ENCODE measurements around the gene NTRK2.

NTRK2 gene

GRCh38 chr9:84829471-84829870 is 159.9 kb downstream of the NTRK2 start:
- POLR2A ChIA-PET = no interaction called here
- CTCF ChIA-PET = no interaction called here
- DNase-seq (ENCODE audit: extremely low spot score) = no peak
- TF ChIP-seq ZNF384 (IDR thresholded peaks at IDR 0.05) (no peak), NFRKB (IDR thresholded peaks at IDR 0.05) (no peak), SP1 (IDR thresholded peaks at IDR 0.05) (no peak), CTBP1 (IDR thresholded peaks at IDR 0.05; ENCODE audit: borderline replicate concordance) (no peak), LEF1 (IDR thresholded peaks at IDR 0.05; ENCODE audit: borderline replicate concordance) (no peak), HDGF (IDR thresholded peaks at IDR 0.05; ENCODE audit: borderline replicate concordance) (no peak), FOXK2 (IDR thresholded peaks at IDR 0.05) (no peak), FOXA1 (IDR thresholded peaks at IDR 0.05) (no peak), TARDBP (IDR thresholded peaks at IDR 0.05) (no peak), BHLHE40 (IDR thresholded peaks at IDR 0.05; ENCODE audit: borderline replicate concordance) (no peak), L3MBTL2 (conservative IDR thresholded peaks at IDR 0.05) (no peak), SUZ12 (IDR thresholded peaks at IDR 0.05) (no peak), FOXM1 (IDR thresholded peaks at IDR 0.05; ENCODE audit: borderline replicate concordance) (no peak), ARNT (IDR thresholded peaks at IDR 0.05) (no peak), PKNOX1 (IDR thresholded peaks at IDR 0.05) (no peak), ELF4 (IDR thresholded peaks at IDR 0.05) (no peak)

- CTCF ChIA-PET = no interaction called here
- DNase-seq (ENCODE audit: extremely low spot score) = no peak
Observed at GRCh38 chr9:84829997-84830696, 160.6 kb downstream of the NTRK2 start.

GRCh38 chr9:84831377-84831776 is 161.8 kb downstream of the NTRK2 start:
- TF ChIP-seq FOXK2 (IDR thresholded peaks at IDR 0.05) (no peak), HDGF (IDR thresholded peaks at IDR 0.05; ENCODE audit: borderline replicate concordance) (no peak), TARDBP (IDR thresholded peaks at IDR 0.05) (no peak), L3MBTL2 (conservative IDR thresholded peaks at IDR 0.05) (no peak), ZNF384 (IDR thresholded peaks at IDR 0.05) (no peak), SUZ12 (IDR thresholded peaks at IDR 0.05) (no peak), NFRKB (IDR thresholded peaks at IDR 0.05) (no peak), ELF4 (IDR thresholded peaks at IDR 0.05) (no peak), ARNT (IDR thresholded peaks at IDR 0.05) (no peak)
- ChIA-PET POLR2A (no interaction called here), CTCF (no interaction called here)
- no peak for DNase-seq (ENCODE audit: extremely low spot score)

More at GRCh38 chr9:84829997-84830696, 160.6 kb downstream of the NTRK2 start:
- TF ChIP-seq FOXK2 (IDR thresholded peaks at IDR 0.05) = no peak
- POLR2A ChIA-PET = no interaction called here

GRCh38 chr9:84832453-84832852 is 162.9 kb downstream of the NTRK2 start:
- POLR2A ChIA-PET = no interaction called here
- DNase-seq (ENCODE audit: extremely low spot score) = no peak
- CTCF ChIA-PET = no interaction called here
- no peak for TF ChIP-seq BHLHE40 (IDR thresholded peaks at IDR 0.05; ENCODE audit: borderline replicate concordance)
- no peak for TF ChIP-seq PKNOX1 (IDR thresholded peaks at IDR 0.05)
- TF ChIP-seq ARNT (IDR thresholded peaks at IDR 0.05) = no peak
- no peak for TF ChIP-seq L3MBTL2 (conservative IDR thresholded peaks at IDR 0.05)
- no peak for TF ChIP-seq SUZ12 (IDR thresholded peaks at IDR 0.05)
- no peak for TF ChIP-seq LEF1 (IDR thresholded peaks at IDR 0.05; ENCODE audit: borderline replicate concordance)
- TF ChIP-seq FOXA1 (IDR thresholded peaks at IDR 0.05) = no peak
- no peak for TF ChIP-seq ELF4 (IDR thresholded peaks at IDR 0.05)
- TF ChIP-seq TARDBP (IDR thresholded peaks at IDR 0.05) = no peak
- TF ChIP-seq ZNF384 (IDR thresholded peaks at IDR 0.05) = no peak
- TF ChIP-seq FOXK2 (IDR thresholded peaks at IDR 0.05) = no peak
- TF ChIP-seq CTBP1 (IDR thresholded peaks at IDR 0.05; ENCODE audit: borderline replicate concordance) = no peak
- TF ChIP-seq NFRKB (IDR thresholded peaks at IDR 0.05) = no peak
- TF ChIP-seq HDGF (IDR thresholded peaks at IDR 0.05; ENCODE audit: borderline replicate concordance) = no peak
- TF ChIP-seq FOXM1 (IDR thresholded peaks at IDR 0.05; ENCODE audit: borderline replicate concordance) = no peak
- no peak for TF ChIP-seq SP1 (IDR thresholded peaks at IDR 0.05)

- no peak for TF ChIP-seq ARNT (IDR thresholded peaks at IDR 0.05)
- no peak for TF ChIP-seq LEF1 (IDR thresholded peaks at IDR 0.05; ENCODE audit: borderline replicate concordance)
- TF ChIP-seq ELF4 (IDR thresholded peaks at IDR 0.05) = no peak
- no peak for DNase-seq (ENCODE audit: extremely low spot score)
- CTCF ChIA-PET = no interaction called here
- POLR2A ChIA-PET = no interaction called here
Observed at GRCh38 chr9:84834426-84834825, 164.9 kb downstream of the NTRK2 start.

- POLR2A ChIA-PET = no interaction called here
- CTCF ChIA-PET = no interaction called here
- TF ChIP-seq LEF1 (IDR thresholded peaks at IDR 0.05; ENCODE audit: borderline replicate concordance) = no peak
- TF ChIP-seq CTBP1 (IDR thresholded peaks at IDR 0.05; ENCODE audit: borderline replicate concordance) = no peak
- no peak for TF ChIP-seq SUZ12 (IDR thresholded peaks at IDR 0.05)
- no peak for TF ChIP-seq HDGF (IDR thresholded peaks at IDR 0.05; ENCODE audit: borderline replicate concordance)
- no peak for TF ChIP-seq BHLHE40 (IDR thresholded peaks at IDR 0.05; ENCODE audit: borderline replicate concordance)
- TF ChIP-seq FOXK2 (IDR thresholded peaks at IDR 0.05) = no peak
- no peak for TF ChIP-seq ZNF384 (IDR thresholded peaks at IDR 0.05)
- no peak for TF ChIP-seq L3MBTL2 (conservative IDR thresholded peaks at IDR 0.05)
- TF ChIP-seq SP1 (IDR thresholded peaks at IDR 0.05) = no peak
- no peak for TF ChIP-seq NFRKB (IDR thresholded peaks at IDR 0.05)
- TF ChIP-seq ELF4 (IDR thresholded peaks at IDR 0.05) = no peak
- no peak for TF ChIP-seq TARDBP (IDR thresholded peaks at IDR 0.05)
- TF ChIP-seq FOXA1 (IDR thresholded peaks at IDR 0.05) = no peak
- no peak for DNase-seq (ENCODE audit: extremely low spot score)
Observed at GRCh38 chr9:84835745-84836144, 166.2 kb downstream of the NTRK2 start.

- ChIA-PET POLR2A (interaction anchor here (1.4 kb wide), 1 partner anchor 13 kb away, joined by 3 read pairs; no protein-coding TSS in a partner anchor), CTCF (no interaction called here)
- TF ChIP-seq BHLHE40 (IDR thresholded peaks at IDR 0.05; ENCODE audit: borderline replicate concordance) = no peak
- TF ChIP-seq TARDBP (IDR thresholded peaks at IDR 0.05) = no peak
- TF ChIP-seq ARNT (IDR thresholded peaks at IDR 0.05) = no peak
- TF ChIP-seq PKNOX1 (IDR thresholded peaks at IDR 0.05) = no peak
- no peak for TF ChIP-seq FOXA1 (IDR thresholded peaks at IDR 0.05)
- DNase-seq (ENCODE audit: extremely low spot score) = no peak
Observed at GRCh38 chr9:84838879-84839278, 169.3 kb downstream of the NTRK2 start.

All from HEK293T (cell line).